ENCODE results near the gene TUT7. TPM values are rescaled to one million over a fixed set of nuclear protein-coding genes. Genes with fewer than 3 reads are reported as not detected.

TUT7 gene
- total and polyA plus RNA-seq, 10 of the 15 experiments (the other 5 are each of a cell fraction or from before 2014, with no cell fraction given) = 10.0 to 49.8 (median 30.4) TPM

- 33% methylated on average over 1 of the region's 1 CpG for WGBS (ENCODE audit: insufficient coverage, insufficient replicate concordance, low lambda C conversion rate, missing lambda C conversion rate)
- intact Hi-C loops (cut with micrococcal nuclease; ENCODE audit: unreplicated experiment) = no loop called here
- POLR2A ChIA-PET = interaction anchor here (0.5 to 5.3 kb wide), 4 partner anchors 9 to 387 kb away, joined by 3 to 30 read pairs (median 8); partner anchors contain the start of gene ISCA1
- peak; percentile 70 for ATAC-seq
- H3K9ac ChIP-seq (ENCODE audit: control insufficient read depth, insufficient read depth, low read length) = no peak overlapping the region
- CTCF ChIA-PET = interaction anchor here (0.7 to 3.4 kb wide), 6 partner anchors 10 to 139 kb away, joined by 3 to 20 read pairs (median 6); partner anchors contain the start of gene TUT7
- no peaks in the 10 kb centered on the region for H3K9me3 ChIP-seq (replicated peaks; ENCODE audit: control insufficient read depth, insufficient read depth, low read length)
- no peaks in the 10 kb centered on the region for H3K27me3 ChIP-seq (replicated peaks in 1 of 2; ENCODE audit: control insufficient read depth in 2 of 2, insufficient read depth in 2 of 2, low read length in 1 of 2)
- peaks cover 50% of the 10 kb centered on the region for H3K4me1 ChIP-seq (ENCODE audit: control insufficient read depth, insufficient read depth, low read length)
- RAD21 ChIA-PET (ENCODE audit: unreplicated experiment) = interaction anchor here (4.0 kb wide), 1 partner anchor 10 kb away, joined by 26 read pairs; no protein-coding TSS in a partner anchor
- DNase-seq (ENCODE audit: low read depth, low spot score) = no peak
- in situ Hi-C loops (cut with MboI) = no loop called here
- H3K4me2 ChIP-seq (ENCODE audit: control insufficient read depth, insufficient read depth) = peak overlapping the region; percentile 68; the same call in 1 of the 2 replicates
- TF ChIP-seq EED (IDR thresholded peaks at IDR 0.05; ENCODE audit: low read depth) (no peak), ATF7 (IDR thresholded peaks at IDR 0.05; ENCODE audit: low read depth) (peak; percentile 93)
- no peak overlapping the region for H3K4me3 ChIP-seq
- peak overlapping the region; percentile 62 for H3K27ac ChIP-seq (ENCODE audit: control insufficient read depth, insufficient read depth)
- no peaks in the 10 kb centered on the region for H4K20me1 ChIP-seq (ENCODE audit: control insufficient read depth, insufficient read depth)
- no peak overlapping the region for H2AFZ ChIP-seq (ENCODE audit: control insufficient read depth, low read depth, low read length)
- H3K36me3 ChIP-seq (ENCODE audit: control insufficient read depth in 2 of 2, insufficient read depth in 2 of 2, low read length in 1 of 2) = peaks cover 2 to 27% of the 10 kb centered on the region in 2 experiments; a peak in 3 of 4 replicates
- SMC1A ChIA-PET (ENCODE audit: uncharacterized antibody, unreplicated experiment) = interaction anchor here (1.3 to 7.0 kb wide), 5 partner anchors 9 to 33 kb away, joined by 3 to 51 read pairs (median 5); no protein-coding TSS in a partner anchor
- no TSS peak for BruUV-seq (replicated peaks)
- FAIRE-seq = no peak
- peaks cover 6% of the 10 kb centered on the region for H3K79me2 ChIP-seq (ENCODE audit: control insufficient read depth, insufficient read depth, low read length)
Measured at GRCh38 chr9:86340356-86341006, 13.7 kb downstream of the TUT7 start.

- RAD21 ChIA-PET (ENCODE audit: unreplicated experiment) = interaction anchor here (0.7 to 1.7 kb wide), 2 partner anchors 13 to 137 kb away, joined by 3 to 4 read pairs; no protein-coding TSS in a partner anchor
- WGBS (ENCODE audit: insufficient coverage, insufficient replicate concordance, low lambda C conversion rate, missing lambda C conversion rate) = 22% methylated on average over 9 of the region's 9 CpGs
- CTCF ChIA-PET = interaction anchor here (1.4 kb wide), 1 partner anchor 12 kb away, joined by 3 read pairs; no protein-coding TSS in a partner anchor
- TF ChIP-seq RELB (IDR thresholded peaks at IDR 0.05; ENCODE audit: low read depth) (peak; percentile 58; the same call in 1 of the 2 replicates), POU2F2 (IDR thresholded peaks at IDR 0.05; ENCODE audit: borderline replicate concordance, low read depth, low read length) (peak; percentile 95; the same call in 1 of the 3 replicates), KDM1A (IDR thresholded peaks at IDR 0.05; ENCODE audit: borderline replicate concordance) (no peak), GABPA (IDR thresholded peaks at IDR 0.05; ENCODE audit: low read depth) (no peak), IRF3 (IDR thresholded peaks at IDR 0.05) (no peak), CTCF (IDR thresholded peaks at IDR 0.05 in 2 of 3, conservative IDR thresholded peaks at IDR 0.05 in 1 of 3; ENCODE audit: control insufficient read depth in 2 of 3, extremely low read depth in 1 of 3, insufficient read depth in 1 of 3, low read depth in 3 of 3, low read length in 3 of 3) (no peak), TCF7 (IDR thresholded peaks at IDR 0.05; ENCODE audit: borderline replicate concordance) (no peak)
Measured at GRCh38 chr9:86337469-86338108, 16.6 kb downstream of the TUT7 start.

More at GRCh38 chr9:86337469-86338108, 16.6 kb downstream of the TUT7 start:
- H3K9ac ChIP-seq (ENCODE audit: control insufficient read depth, insufficient read depth, low read length) = no peak overlapping the region
- H4K20me1 ChIP-seq (ENCODE audit: control insufficient read depth, insufficient read depth) = no peaks in the 10 kb centered on the region
- H3K4me2 ChIP-seq (ENCODE audit: control insufficient read depth, insufficient read depth) = peak overlapping the region; percentile 72
- no peaks in the 10 kb centered on the region for H3K27me3 ChIP-seq (replicated peaks in 1 of 2; ENCODE audit: control insufficient read depth in 2 of 2, insufficient read depth in 2 of 2, low read length in 1 of 2)
- intact Hi-C loops (cut with micrococcal nuclease; ENCODE audit: unreplicated experiment) (loop anchor here (2.0 kb wide), 1 partner anchor 15 kb away; no protein-coding TSS in a partner anchor), in situ Hi-C loops (cut with MboI) (no loop called here)
- peaks cover 6% of the 10 kb centered on the region for H3K79me2 ChIP-seq (ENCODE audit: control insufficient read depth, insufficient read depth, low read length)
- FAIRE-seq (no peak), DNase-seq (ENCODE audit: low read depth, low spot score) (no peak), ATAC-seq (peak; percentile 46)
- BruUV-seq (replicated peaks) = no TSS peak
- H3K27ac ChIP-seq (ENCODE audit: control insufficient read depth, insufficient read depth) = peak overlapping the region; percentile 62
- peak overlapping the region; percentile 66; the same call in 1 of the 2 replicates for H3K4me3 ChIP-seq
- POLR2A ChIA-PET = interaction anchor here (0.9 to 5.3 kb wide), 2 partner anchors 12 to 68 kb away, joined by 3 to 30 read pairs; no protein-coding TSS in a partner anchor
- H3K36me3 ChIP-seq (ENCODE audit: control insufficient read depth in 2 of 2, insufficient read depth in 2 of 2, low read length in 1 of 2) = peaks cover 0 to 37% of the 10 kb centered on the region in 2 experiments; a peak in 2 of 4 replicates
- H3K4me1 ChIP-seq (ENCODE audit: control insufficient read depth, insufficient read depth, low read length) = peaks cover 50% of the 10 kb centered on the region
- H3K9me3 ChIP-seq (replicated peaks; ENCODE audit: control insufficient read depth, insufficient read depth, low read length) = no peaks in the 10 kb centered on the region
- no peak overlapping the region for H2AFZ ChIP-seq (ENCODE audit: control insufficient read depth, low read depth, low read length)
- SMC1A ChIA-PET (ENCODE audit: uncharacterized antibody, unreplicated experiment) = interaction anchor here (0.9 to 7.0 kb wide), 4 partner anchors 9 to 12 kb away, joined by 3 to 51 read pairs (median 4); no protein-coding TSS in a partner anchor
